Right ventricle myocardium inferior (tissue), 1 donor: ENCODE data around the gene ZNF624. TPM values are rescaled to one million over a fixed set of nuclear protein-coding genes. Genes with fewer than 3 reads are reported as not detected.
"Not testable (repeated sequence)": the region's sequence is repeated elsewhere in the genome, so short reads cannot be mapped to it uniquely, and the experiment has no call there.

Experiments used
- ATAC-seq: fragments of 200-7000 bp; cut with Tn5 transposase; one replicate; pipeline ENCODE4 v1.9.1; 2020; ENCODE audit warnings: mild to moderate bottlenecking, moderate library complexity
- DNase-seq: peaks from one replicate; pipeline ENCODE4 v3.0.0; 2021; ENCODE audit errors: missing footprints
- intact Hi-C: fragments of 100-400 bp; cut with DNase I; formaldehyde crosslinking; loops from one replicate; pipeline ENCODE4 v1.11.0; 2022
- long read RNA-seq: library from polyadenylated mRNA; unstranded; transcript quantifications from one replicate; pipeline ENCODE4 v2.0.0, GENCODE V29; 2021
- total RNA-seq: library from RNA; stranded (reverse); fragmentation: NEBNext Ultra II Directional; extraction: Animal tissue kit (Norgen Biotek cat#: 25700); gene quantifications from one replicate; pipeline ENCODE4 v1.2.1, GENCODE V29; 2021
- donor health status: DM: no; HTN: yes; CAD: no; lungs with severe emphysema.

ZNF624 gene
- total RNA-seq: 2.0 TPM
- long read RNA-seq: 0 reads

DNA sequence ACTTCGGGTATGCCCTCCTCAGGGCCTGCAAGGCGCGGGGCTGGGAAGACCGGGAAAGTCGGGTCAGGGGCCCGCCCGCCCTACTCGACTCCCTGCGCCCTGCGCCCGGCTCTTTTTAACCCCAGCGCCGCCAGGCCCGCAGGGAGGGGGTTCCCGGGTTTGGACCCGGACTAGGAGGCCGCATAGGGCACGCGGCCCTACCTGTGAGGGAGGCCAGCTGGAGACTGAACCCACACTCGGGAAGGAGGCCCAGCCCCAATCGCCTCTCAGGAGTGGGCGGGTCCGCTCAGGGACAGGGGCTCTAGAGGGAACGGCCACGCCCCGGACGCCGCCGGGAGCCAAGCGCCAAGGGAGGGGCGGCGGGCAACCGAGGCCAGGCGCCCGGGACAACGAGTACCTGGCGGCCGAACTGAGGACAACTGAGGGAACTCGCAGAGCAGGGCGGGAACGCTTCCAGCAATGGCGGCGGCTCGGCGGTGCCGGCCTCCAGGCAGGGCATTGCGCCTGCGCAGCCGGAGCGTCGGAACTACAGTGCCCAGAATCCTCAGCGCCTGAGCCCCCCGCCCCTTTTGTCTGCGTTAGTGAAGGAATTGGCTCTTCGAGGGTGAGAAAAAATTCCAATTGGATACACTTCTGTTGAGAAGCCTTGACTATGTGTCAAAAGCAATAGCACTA, at the start of gene ZNF624:
ZNF624 (minus strand) TSS at position 484 of the 675 bp plus-strand sequence.
- peak; percentile 99 for ATAC-seq
- intact Hi-C loops: loop anchor here (2.0 kb wide), 1 partner anchor 117 kb away; no protein-coding TSS in a partner anchor

DNA sequence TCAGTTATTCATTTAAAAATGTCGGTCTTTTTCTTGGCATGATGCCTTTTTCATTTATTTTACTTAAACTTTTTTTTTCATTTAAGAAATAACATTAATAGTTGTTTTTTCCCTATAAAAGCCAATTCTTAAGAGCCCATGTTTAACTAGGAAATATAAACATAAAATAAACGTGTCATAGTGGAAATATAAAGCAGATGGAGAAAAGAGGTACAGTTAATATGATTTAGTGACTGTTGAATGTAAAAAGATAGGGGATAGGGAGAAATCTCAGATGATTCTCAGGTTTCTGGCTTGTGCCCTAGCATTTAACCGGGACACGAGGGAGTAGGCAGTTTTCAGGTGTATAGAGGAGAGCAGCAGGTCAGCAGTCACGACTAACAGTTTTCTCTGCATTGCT, 44.0 kb upstream of the ZNF624 start:
- ATAC-seq, intact Hi-C loops, DNase-seq: not testable (repeated sequence)

More for the DNA sequence above, at the start of gene ZNF624:
- DNase-seq: peak; percentile 98

DNA sequence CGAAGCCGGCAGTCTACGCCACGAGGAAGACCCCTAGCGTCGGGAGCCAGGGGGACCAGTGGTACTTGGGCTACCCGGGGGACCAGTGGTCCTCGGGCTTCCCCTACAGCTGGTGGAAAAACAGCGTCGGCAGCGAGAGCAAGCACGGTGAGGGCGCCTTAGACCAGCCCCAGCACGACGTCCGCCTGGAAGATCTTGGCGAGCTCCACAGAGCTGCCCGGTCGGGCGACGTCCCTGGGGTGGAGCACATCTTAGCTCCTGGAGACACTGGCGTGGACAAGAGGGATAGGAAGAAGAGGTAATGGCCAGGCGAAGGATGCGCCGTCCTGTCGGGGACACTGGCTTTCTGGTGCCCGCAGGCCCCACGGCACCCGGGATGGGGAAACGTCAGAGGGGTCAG, 36.8 kb upstream of the ZNF624 start:
- ATAC-seq, DNase-seq, intact Hi-C loops: not testable (repeated sequence)

DNA sequence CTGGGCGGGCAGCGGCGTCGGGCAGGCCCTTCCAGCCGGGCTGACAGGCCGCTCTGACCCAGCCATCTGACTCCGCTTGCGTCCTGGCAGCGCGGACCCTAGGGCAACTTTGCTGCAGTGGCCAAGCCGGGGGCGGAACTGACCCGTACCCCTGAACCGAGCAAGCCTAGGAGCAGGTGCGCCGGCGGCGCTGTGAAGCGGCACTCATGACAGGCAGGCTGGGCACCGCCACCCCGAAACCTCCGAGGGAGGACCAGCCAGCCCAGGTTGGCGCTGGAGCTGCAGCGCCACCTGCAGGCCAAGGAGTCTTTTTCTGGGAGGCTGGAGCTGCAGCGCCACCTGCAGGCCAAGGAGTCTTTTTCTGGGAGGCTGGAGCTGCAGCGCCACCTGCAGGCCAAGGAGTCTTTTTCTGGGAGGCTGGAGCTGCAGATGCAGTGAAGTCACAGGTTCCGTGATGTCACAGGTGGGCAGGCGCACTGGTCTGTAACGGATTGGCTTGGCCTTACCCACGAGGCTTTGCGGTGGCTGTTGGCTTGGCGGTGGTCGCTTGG, 36.2 kb upstream of the ZNF624 start, which contains the start of gene CCDC144A:
CCDC144A (plus strand) TSS at position 511 of the 551 bp plus-strand sequence. CDS start 160 bp downstream, outside the sequence.
- not testable (repeated sequence) for ATAC-seq

DNA sequence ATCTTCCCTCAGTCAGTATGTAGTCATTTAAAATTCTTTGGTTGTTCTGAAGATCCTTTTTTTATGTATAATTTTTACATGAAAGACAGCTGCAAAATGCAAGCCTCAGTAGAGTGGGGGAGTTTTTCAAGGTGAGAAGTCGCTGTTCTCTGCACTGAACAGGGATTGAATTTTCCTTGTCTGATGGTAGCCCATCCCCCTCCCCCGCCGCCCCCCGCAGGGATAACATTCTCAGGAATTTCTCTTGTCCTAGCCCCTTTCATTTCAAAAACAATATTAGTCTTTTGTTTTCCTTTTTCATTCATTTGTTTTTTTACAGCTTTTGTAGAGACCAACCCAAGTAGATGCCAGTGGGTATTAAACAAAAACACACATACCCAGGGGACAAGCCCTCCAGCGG, 33.5 kb upstream of the ZNF624 start:
- intact Hi-C loops, DNase-seq, ATAC-seq: not testable (repeated sequence)

More for the DNA sequence above, 36.2 kb upstream of the ZNF624 start, which contains the start of gene CCDC144A:
- intact Hi-C loops, DNase-seq: not testable (repeated sequence)

DNA sequence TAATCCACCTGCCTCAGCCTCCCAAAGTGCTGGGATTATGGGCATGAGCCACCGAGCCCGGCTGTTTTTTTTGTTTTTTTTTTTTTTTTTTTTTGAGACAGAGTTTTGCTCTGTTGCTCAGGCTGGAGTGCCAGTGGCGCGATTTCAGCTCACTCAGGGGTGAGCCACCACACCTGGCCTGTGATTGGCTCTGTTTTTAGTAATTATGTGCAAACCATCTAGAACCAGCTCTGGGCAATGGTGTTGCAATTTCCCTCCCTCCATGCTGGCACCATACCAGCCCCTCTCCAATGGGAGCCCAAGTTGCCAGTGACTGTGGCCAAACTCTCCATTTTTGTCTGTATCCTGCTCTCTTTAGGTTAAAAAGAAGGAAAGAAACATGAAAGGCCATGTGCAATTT, 32.4 kb upstream of the ZNF624 start:
- DNase-seq, ATAC-seq, intact Hi-C loops: not testable (repeated sequence)

DNA sequence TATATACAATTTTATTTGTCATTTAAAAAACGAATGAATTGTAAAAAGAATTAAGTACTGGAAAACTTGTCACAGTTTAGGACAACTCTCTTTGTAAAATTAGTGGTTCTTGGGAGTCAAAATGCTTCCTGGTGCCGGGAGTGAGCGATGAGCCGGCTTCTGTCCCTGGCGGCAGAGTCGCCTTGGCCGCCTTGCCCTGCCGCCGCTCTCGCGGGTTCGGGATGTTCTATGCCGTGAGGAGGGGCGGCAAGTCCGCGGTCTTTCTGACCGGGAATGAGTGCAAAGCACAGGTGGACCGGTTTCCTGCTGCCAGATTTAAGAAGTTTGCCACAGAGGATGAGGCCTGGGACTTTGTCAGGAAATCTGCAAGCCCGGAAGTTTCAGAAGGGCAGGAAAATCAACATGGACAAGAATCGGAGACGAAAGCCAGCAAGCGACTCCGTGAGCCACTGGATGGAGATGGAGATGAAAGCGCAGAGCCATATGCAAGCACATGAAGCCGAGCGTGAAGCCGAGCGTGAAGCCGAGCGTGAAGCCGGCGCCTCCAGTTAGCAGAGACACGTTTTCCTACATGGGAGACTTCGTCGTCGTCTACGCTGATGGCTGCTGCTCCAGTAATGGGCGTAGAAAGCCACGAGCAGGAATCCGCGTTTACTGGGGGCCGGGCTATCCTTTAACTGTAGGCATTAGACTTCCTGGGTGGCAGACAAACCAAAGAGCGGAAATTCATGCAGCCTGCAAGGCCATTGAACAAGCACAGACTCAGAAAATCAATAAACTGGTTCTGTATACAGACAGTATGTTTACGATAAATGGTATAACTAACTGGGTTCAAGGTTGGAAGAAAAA, 29.9 kb upstream of the ZNF624 start:
- ATAC-seq, DNase-seq, intact Hi-C loops: not testable (repeated sequence)

DNA sequence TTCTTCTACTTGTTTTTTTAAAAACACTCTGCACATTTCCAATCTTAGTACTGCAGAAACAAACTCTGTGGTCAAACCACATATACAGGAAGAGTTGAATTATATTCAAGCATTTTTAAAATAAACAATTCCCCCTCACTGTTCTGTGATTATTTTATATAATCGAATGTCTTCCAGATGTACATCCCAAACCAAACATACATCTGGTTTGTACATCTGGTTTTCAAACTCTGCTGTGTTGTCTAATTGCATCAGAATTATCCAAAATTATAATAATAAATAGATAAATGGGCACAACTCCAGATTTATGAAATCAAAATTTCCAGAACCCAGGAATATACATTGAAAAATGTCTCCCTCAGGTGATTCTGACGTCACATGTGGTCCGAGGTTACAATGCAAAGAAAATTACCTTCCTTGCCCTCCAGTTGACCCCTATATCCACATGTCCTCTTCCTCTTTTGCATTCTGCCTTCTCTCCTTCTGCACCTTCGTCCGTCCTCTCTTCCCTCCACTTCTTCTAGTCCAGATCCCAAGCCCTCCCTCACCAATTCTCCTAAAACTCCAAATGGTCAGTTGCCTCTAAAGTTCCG, 23.1 kb upstream of the ZNF624 start:
- no peak for ATAC-seq
- intact Hi-C loops: no loop called here
- DNase-seq: no peak

DNA sequence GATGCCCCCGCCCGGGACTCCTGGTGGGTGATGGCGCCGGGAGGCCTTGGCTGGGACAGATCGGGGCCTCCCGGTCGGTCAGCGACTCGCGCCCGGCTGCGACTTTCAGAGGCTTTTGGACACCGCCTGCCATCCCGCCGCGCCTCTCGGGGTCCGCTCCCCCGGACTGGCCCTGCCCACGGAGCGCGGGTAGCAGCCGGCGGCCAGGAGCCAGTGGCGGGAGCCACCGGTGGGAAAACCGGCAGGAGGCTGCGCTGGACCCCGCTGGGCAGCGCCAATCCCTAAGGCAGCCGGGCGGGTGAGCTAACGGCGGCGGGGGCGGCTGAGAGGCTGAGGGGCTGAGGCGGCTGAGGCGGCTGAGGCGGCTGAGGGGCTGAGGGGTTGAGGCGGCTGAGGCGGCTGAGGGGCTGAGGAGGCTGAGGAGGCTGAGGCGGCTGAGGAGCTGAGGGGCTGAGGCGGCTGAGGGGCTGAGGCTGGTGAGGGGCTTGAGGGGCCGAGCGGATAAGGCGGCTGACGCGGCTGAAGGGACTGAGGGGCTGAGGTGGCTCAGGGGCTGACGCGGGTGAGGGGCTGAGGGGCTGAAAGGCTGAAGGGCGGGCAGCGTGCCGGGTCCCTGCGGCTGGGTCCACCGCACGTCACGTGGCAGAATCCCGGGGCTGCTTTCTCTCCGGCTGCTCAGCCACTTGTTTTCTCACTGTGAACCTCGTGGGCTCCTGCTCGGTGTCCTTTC, 13.4 kb upstream of the ZNF624 start:
- DNase-seq, ATAC-seq, intact Hi-C loops: not testable (repeated sequence)

DNA sequence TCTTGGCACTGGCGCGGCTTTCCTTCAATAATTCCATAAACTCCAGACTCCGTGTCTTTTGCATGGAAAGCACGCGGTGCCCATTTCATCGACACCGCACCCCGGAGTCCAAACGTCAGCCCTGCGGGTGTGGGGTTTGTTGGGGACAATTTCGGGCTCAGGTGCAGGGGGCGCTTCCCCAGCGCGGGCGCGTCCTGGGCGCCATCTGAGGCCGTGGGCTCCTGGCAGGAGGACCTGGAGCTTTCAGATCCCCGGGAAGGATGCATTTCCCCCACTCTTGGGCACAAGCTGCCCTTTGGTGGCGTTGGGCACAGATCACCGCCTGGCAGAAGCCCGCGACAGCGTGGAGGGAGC, 12.9 kb upstream of the ZNF624 start:
- DNase-seq, intact Hi-C loops, ATAC-seq: not testable (repeated sequence)

DNA sequence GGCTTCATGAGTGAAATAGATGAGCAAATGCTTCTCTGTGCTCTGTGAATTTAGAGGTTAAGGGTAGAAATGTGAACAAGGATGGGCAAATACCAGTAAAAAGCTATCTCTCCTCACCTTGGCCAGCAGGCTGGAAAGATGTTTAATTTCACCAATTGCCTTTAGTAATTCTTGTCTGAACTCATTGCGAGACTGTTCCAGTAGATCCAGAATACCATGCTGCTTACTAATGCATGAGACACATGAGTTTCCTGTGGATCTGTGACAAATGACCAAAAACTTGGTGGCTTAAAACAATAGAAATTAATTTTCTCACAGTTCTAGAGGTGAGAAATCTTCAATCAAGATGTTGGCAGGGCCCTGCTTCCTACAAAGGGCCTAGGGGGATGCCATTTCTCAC, 9.3 kb upstream of the ZNF624 start:
- ATAC-seq: no peak
- intact Hi-C loops: no loop called here
- no peak for DNase-seq

DNA sequence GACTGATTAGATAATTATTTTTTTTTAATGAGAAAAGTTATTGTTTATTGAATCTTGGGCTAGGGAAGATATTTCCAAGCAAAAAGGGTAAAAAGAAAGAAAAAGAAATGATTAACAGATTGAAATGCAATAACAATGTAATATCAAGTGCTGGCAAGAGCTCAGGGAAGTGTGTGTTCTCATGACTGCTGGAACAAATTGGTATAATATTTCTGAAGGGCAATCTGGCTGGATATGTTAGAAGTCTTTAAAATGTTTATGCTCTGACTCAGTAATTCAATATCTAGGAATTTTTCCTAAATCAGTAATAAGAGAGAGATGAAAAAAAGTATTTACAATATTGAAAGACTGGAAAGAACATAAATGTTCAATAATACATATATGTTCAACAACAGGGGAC, 7.6 kb upstream of the ZNF624 start:
- ATAC-seq (no peak), DNase-seq (no peak)
- intact Hi-C loops: no loop called here

DNA sequence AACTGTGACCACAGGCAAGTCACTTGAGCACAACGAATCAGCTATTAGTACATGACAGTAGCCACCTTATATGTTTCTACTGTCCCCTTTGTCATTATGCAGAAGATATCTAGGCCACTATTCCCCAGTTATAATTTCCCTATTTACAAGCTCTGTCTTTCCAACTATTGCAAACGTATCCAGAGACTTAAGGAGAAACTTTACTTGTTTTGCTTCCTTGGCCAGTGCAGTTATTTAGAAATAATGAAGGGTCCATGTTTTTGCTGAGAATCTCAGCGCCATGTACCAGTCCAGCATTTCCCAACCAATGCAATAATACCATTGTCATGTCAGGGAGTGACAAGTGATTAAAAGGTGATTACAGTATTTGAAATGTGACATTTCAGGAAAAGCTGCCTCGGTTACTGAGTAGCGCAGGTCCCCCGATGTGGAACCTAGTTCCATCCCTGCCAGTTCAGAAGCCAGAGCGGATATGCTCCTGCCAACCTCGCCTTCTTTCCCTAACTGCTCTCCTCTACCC, 743 bp downstream of the ZNF624 start:
- ATAC-seq (no peak), DNase-seq (no peak)
- intact Hi-C loops: loop anchor here (2.0 kb wide), 1 partner anchor 116 kb away; no protein-coding TSS in a partner anchor

DNA sequence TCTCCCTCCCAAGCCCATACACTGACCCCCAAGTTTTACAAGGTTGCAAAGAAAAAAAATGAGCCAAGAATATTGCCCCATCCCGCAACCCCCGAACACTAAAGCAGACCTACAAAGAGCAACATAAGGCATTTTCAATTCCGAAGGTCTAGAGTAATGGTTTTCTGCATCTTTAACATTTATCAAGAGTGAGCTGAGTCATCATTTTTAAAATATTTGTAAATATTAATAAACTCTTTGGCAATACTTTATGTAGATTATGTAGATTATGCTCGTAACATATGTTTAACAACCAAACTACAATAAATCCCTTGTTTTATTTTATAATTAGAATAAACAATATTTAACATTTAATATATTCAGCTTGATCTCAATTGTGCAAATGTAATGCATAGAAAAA, 1.4 kb downstream of the ZNF624 start:
- intact Hi-C loops: loop anchor here (2.0 kb wide), 1 partner anchor 115 kb away; no protein-coding TSS in a partner anchor
- ATAC-seq (no peak), DNase-seq (no peak)

DNA sequence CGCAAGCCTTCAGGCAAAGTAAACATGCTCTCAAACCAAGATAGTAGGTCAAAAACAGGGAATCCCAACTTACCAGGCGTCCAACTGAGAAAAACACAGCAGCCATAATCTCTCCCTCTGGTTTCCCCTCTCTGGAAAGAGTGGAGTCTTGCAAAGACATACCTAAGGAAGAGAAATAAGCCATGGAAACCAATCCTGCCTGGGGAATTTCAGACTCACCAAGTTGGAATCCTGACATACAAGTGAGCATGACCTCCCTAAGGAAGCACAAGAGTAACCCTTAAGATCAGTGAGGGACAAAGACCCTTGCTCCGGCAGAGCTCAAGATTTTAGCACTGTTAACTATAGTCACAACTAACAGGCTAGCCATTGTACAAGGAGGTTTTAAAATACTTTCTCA, 4.1 kb downstream of the ZNF624 start:
- DNase-seq (no peak), ATAC-seq (no peak)
- intact Hi-C loops: no loop called here

DNA sequence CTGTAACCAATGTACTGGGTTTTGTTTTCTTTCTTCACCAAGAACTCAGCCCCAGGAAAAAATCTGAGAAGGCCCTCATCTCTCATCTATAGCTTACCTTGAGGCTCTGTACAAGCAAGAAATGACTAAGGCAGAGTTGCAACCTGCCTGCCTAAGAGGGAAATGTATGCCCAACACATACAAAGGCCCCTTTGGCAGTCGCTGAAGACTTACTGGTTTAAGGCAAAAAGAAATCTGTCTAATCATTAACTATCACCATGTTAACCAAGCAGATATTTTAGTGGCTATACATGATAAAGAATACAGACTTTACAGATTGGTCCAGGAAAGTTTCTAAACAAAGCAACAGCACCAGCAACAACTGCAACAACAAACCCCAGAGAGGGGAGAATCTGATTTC, 14.2 kb downstream of the ZNF624 start:
- intact Hi-C loops: no loop called here
- DNase-seq (no peak), ATAC-seq (no peak)

DNA sequence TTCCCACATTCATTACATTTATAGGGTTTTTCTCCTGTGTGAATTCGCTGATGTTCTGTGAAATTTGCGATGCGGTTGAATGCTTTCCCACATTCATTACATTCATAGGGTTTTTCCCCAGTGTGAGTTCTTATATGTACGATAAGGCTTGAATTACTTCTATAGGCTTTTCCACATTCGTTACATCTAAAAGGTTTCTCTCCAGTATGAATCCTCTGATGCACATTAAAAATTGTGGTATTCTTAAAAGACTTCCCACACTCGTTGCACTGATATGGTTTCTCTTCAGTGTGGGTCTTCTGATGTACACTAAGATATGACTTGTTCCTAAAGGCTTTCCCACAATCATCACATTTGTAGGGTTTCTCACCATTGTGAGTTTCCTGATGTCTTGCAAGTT, 30.4 kb downstream of the ZNF624 start:
- no peak for ATAC-seq
- intact Hi-C loops: no loop called here
- no peak for DNase-seq
